Mesenchymal stem cell (in vitro differentiated cells and primary cell): ENCODE results near the gene NRG3.

Experiments used
- DNase-seq: peaks from one replicate; pipeline ENCODE4 v3.0.0-alpha.2; 2013
- H2AFZ ChIP-seq: one replicate; pipeline ENCODE4 v1.6.1; 2013; ENCODE audit warnings: low read depth, mild to moderate bottlenecking, control low read depth, inconsistent platforms, low read length, moderate library complexity
- H2AK5ac ChIP-seq: 2 replicates; pipeline ENCODE4 v1.6.1; 2013; ENCODE audit warnings: low read length, moderate library complexity, mild to moderate bottlenecking, inconsistent platforms; ENCODE audit not compliant: severe bottlenecking
- H2BK120ac ChIP-seq: one replicate; pipeline ENCODE4 v1.6.1; 2013; ENCODE audit warnings: low read depth, mild to moderate bottlenecking, inconsistent platforms, low read length, moderate library complexity
- H2BK12ac ChIP-seq, 2 experiments: one replicate each; pipeline ENCODE4 v1.6.1; 2013; ENCODE audit warnings: inconsistent platforms in 2 of 2, low read length in 2 of 2, mild to moderate bottlenecking in 2 of 2, moderate library complexity in 2 of 2, control low read depth in 1 of 2
- H2BK15ac ChIP-seq: one replicate; pipeline ENCODE4 v1.6.1; 2013; ENCODE audit warnings: mild to moderate bottlenecking, low read depth, inconsistent platforms; ENCODE audit not compliant: poor library complexity, severe bottlenecking
- H2BK5ac ChIP-seq: 2 replicates; pipeline ENCODE4 v1.6.1; 2013; ENCODE audit warnings: low read depth, mild to moderate bottlenecking, low read length, control low read depth, inconsistent platforms; ENCODE audit not compliant: poor library complexity, severe bottlenecking
- H3K14ac ChIP-seq, 2 experiments: one replicate each; pipeline ENCODE4 v1.6.1; 2013; ENCODE audit warnings: inconsistent platforms in 2 of 2, low read length in 2 of 2, control low read depth in 1 of 2, mild to moderate bottlenecking in 1 of 2, moderate library complexity in 1 of 2
- H3K18ac ChIP-seq, 2 experiments: one replicate each; pipeline ENCODE4 v1.6.1; 2013; ENCODE audit warnings: inconsistent platforms in 2 of 2, low read length in 2 of 2, control low read depth in 1 of 2, low read depth in 1 of 2, mild to moderate bottlenecking in 1 of 2
- H3K23ac ChIP-seq, 2 experiments: one replicate each; pipeline ENCODE4 v1.6.1; 2013; ENCODE audit warnings: inconsistent platforms in 2 of 2, low read length in 2 of 2, mild to moderate bottlenecking in 2 of 2, moderate library complexity in 2 of 2, control low read depth in 1 of 2
- H3K27ac ChIP-seq: 2 replicates; pipeline ENCODE4 v1.5.1; 2013; ENCODE audit warnings: mild to moderate bottlenecking, moderate library complexity, low read length, control low read depth, inconsistent platforms; ENCODE audit not compliant: poor library complexity, severe bottlenecking
- H3K27me3 ChIP-seq, 2 experiments: 2 replicates each; pipeline versions ENCODE4 v1.6.1 to v1.7.0; 2013; ENCODE audit warnings: low read length in 2 of 2, mild to moderate bottlenecking in 2 of 2, moderate library complexity in 2 of 2, control low read depth in 1 of 2, inconsistent platforms in 1 of 2; ENCODE audit not compliant: control insufficient read depth in 1 of 2, insufficient read depth in 1 of 2
- H3K36me3 ChIP-seq, 2 experiments: 2 replicates each; pipeline versions ENCODE4 v1.6.1 to v1.7.0; 2013; ENCODE audit warnings: low read length in 2 of 2, control low read depth in 1 of 2, inconsistent platforms in 1 of 2, low read depth in 1 of 2, mild to moderate bottlenecking in 1 of 2; ENCODE audit not compliant: insufficient read depth in 2 of 2, control insufficient read depth in 1 of 2
- H3K4ac ChIP-seq, 2 experiments: one replicate each; pipeline ENCODE4 v1.6.1; 2013; ENCODE audit warnings: inconsistent platforms in 2 of 2, low read length in 2 of 2, mild to moderate bottlenecking in 2 of 2, moderate library complexity in 2 of 2, control low read depth in 1 of 2, low read depth in 1 of 2
- H3K4me1 ChIP-seq: 2 replicates; pipeline ENCODE4 v1.6.1; 2013; ENCODE audit warnings: low read depth, low read length, control low read depth; ENCODE audit not compliant: control insufficient read depth, insufficient read depth
- H3K4me2 ChIP-seq: 2 replicates; pipeline ENCODE4 v1.6.1; 2013; ENCODE audit warnings: low read length, mild to moderate bottlenecking, inconsistent platforms; ENCODE audit not compliant: poor library complexity, severe bottlenecking
- H3K4me3 ChIP-seq, 2 experiments: 2 replicates each; pipeline versions ENCODE4 v1.5.1 to v1.7.0; 2013; ENCODE audit warnings: low read length in 2 of 2, mild to moderate bottlenecking in 2 of 2, control low read depth in 1 of 2, low read depth in 1 of 2; ENCODE audit not compliant: insufficient read depth in 1 of 2
- H3K79me1 ChIP-seq: replicated peaks from 2 replicates; pipeline ENCODE4 v1.6.1; 2013; ENCODE audit warnings: mild to moderate bottlenecking, control low read depth, low read length, inconsistent platforms; ENCODE audit not compliant: poor library complexity, severe bottlenecking
- H3K9ac ChIP-seq: 2 replicates; pipeline ENCODE4 v1.7.0; 2013; ENCODE audit warnings: mild to moderate bottlenecking, low read length, moderate library complexity
- H3K9me3 ChIP-seq: 2 replicates; pipeline ENCODE4 v1.7.0; 2013; ENCODE audit warnings: mild to moderate bottlenecking, low read length; ENCODE audit not compliant: control insufficient read depth
- H4K8ac ChIP-seq: one replicate; pipeline ENCODE4 v1.6.1; 2013; ENCODE audit warnings: inconsistent platforms, mild to moderate bottlenecking, low read length, moderate library complexity
- H4K91ac ChIP-seq: one replicate; pipeline ENCODE4 v1.6.1; 2013; ENCODE audit warnings: mild to moderate bottlenecking, low read length, inconsistent platforms
- WGBS: methylation state at CpG from one replicate; pipeline ENCODE4 v1.1.7; 2013; ENCODE audit warnings: mixed read lengths; 5-methylcytosine and 5-hydroxymethylcytosine counted together

The NRG3 gene

DNA sequence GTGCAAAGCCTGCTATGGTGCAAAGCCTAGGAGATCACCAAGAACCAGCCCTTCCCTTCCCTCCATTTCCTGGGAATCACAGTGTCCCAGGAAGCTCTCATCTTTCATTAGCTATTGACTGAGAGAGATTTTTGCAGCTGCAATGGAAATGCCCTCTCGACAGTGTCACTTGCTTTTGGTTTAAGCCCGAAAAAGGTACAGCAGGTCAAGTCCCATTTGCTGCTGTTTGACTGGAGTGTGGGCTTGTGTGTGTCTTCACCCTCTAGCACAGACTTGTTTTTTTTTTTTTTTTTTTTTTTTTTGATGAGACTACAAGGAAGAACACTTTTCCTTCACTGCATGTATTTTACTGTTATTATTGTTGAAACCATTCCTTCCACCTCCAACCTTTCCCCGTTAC, 36.3 kb downstream of the NRG3 start:
- Histone ChIP-seq H4K8ac (no peak overlapping the region), H2BK5ac (no peak overlapping the region), H2AFZ (no peak overlapping the region), H3K4me2 (no peak overlapping the region), H3K9me3 (no peaks in the 10 kb centered on the region), H2BK15ac (no peak overlapping the region), H4K91ac (no peak overlapping the region), H2BK120ac (no peak overlapping the region), H3K4me3 (no peak overlapping the region), H2BK12ac (no peak overlapping the region), H3K36me3 (no peaks in the 10 kb centered on the region), H3K4me1 (no peaks in the 10 kb centered on the region), H2AK5ac (no peak overlapping the region), H3K27me3 (no peaks in the 10 kb centered on the region), H3K27ac (no peak overlapping the region), H3K79me1 (no peaks in the 10 kb centered on the region), H3K14ac (no peak overlapping the region), H3K23ac (no peak overlapping the region), H3K9ac (no peak overlapping the region), H3K4ac (no peak overlapping the region), H3K18ac (no peak overlapping the region)
- DNase-seq: no peak
- WGBS: 78% methylated on average over 3 of the region's 3 CpGs

GRCh38 chr10:81914736-81915503, 39.9 kb downstream of the NRG3 start:
- Histone ChIP-seq H2BK5ac (no peak overlapping the region), H3K9ac (no peak overlapping the region), H3K23ac (no peak overlapping the region), H2AK5ac (no peak overlapping the region), H2BK15ac (no peak overlapping the region), H2BK12ac (no peak overlapping the region), H4K8ac (no peak overlapping the region), H4K91ac (no peak overlapping the region), H2BK120ac (no peak overlapping the region), H3K79me1 (no peaks in the 10 kb centered on the region), H3K27ac (no peak overlapping the region), H3K4me3 (no peak overlapping the region), H3K36me3 (no peaks in the 10 kb centered on the region), H3K4me2 (no peak overlapping the region), H3K4me1 (no peaks in the 10 kb centered on the region), H2AFZ (no peak overlapping the region), H3K4ac (no peak overlapping the region), H3K14ac (no peak overlapping the region), H3K18ac (no peak overlapping the region), H3K27me3 (no peaks in the 10 kb centered on the region), H3K9me3 (peaks cover 2% of the 10 kb centered on the region)
- WGBS: 60% methylated on average over 2 of the region's 3 CpGs
- DNase-seq: no peak

DNA sequence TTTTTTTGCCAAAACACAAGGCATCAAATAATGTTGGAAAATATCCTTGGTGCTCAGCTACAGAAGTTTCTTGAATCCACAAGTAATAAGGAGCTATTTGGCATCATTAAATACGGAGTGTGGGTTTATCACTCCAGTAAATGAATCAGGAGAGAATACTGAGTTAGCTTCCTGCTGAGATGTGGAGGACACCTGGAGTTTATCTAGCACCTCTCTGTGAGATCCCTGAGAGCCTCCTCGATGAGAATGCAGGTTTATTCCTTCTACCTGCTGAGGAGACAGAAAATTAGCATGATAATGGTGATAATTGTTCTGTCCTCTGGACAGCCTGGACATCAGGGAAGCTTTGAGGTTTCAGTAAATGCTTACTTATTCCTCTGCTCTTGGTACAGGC, 40.5 kb downstream of the NRG3 start:
- Histone ChIP-seq H2AFZ (no peak overlapping the region), H2BK5ac (no peak overlapping the region), H3K36me3 (no peaks in the 10 kb centered on the region), H2BK120ac (no peak overlapping the region), H3K79me1 (no peaks in the 10 kb centered on the region), H3K18ac (no peak overlapping the region), H3K4me3 (no peak overlapping the region), H3K14ac (no peak overlapping the region), H3K23ac (no peak overlapping the region), H3K9me3 (peaks cover 2% of the 10 kb centered on the region), H4K8ac (no peak overlapping the region), H2AK5ac (no peak overlapping the region), H3K4me1 (no peaks in the 10 kb centered on the region), H4K91ac (no peak overlapping the region), H3K4ac (no peak overlapping the region), H2BK15ac (no peak overlapping the region), H3K27me3 (no peaks in the 10 kb centered on the region), H3K9ac (no peak overlapping the region), H3K27ac (no peak overlapping the region), H3K4me2 (no peak overlapping the region), H2BK12ac (no peak overlapping the region)
- no peak for DNase-seq
- WGBS: 18% methylated on average over 2 of the region's 2 CpGs

- H2AK5ac ChIP-seq: no peak overlapping the region
- H4K91ac ChIP-seq: no peak overlapping the region
- no peak overlapping the region for H3K14ac ChIP-seq
- no peaks in the 10 kb centered on the region for H3K36me3 ChIP-seq
- no peaks in the 10 kb centered on the region for H3K79me1 ChIP-seq
- no peak overlapping the region for H3K23ac ChIP-seq
- no peak overlapping the region for H3K9ac ChIP-seq
- no peak overlapping the region for H2BK15ac ChIP-seq
- H2BK5ac ChIP-seq: no peak overlapping the region
- no peak for DNase-seq
- no peak overlapping the region for H3K4ac ChIP-seq
- H4K8ac ChIP-seq: no peak overlapping the region
- no peak overlapping the region for H2BK120ac ChIP-seq
- no peaks in the 10 kb centered on the region for H3K4me1 ChIP-seq
- H3K18ac ChIP-seq: no peak overlapping the region
- peaks cover 2% of the 10 kb centered on the region for H3K9me3 ChIP-seq
- no peak overlapping the region for H3K4me2 ChIP-seq
- no peak overlapping the region for H2BK12ac ChIP-seq
- no peaks in the 10 kb centered on the region for H3K27me3 ChIP-seq
- no peak overlapping the region for H3K4me3 ChIP-seq
- H2AFZ ChIP-seq: no peak overlapping the region
- no peak overlapping the region for H3K27ac ChIP-seq
- 67% methylated on average over 4 of the region's 5 CpGs for WGBS
Observed at GRCh38 chr10:81917666-81918065, 42.7 kb downstream of the NRG3 start.
